Loucy (cell line): Measurements from ENCODE around the gene DEXI.

Experiments
- CTCF ChIP-seq: fragments of 200-600 bp; sonication (generic); conservative IDR thresholded peaks from 2 replicates; pipeline ENCODE4 v1.5.1; 2014; ENCODE audit warnings: mild to moderate bottlenecking, antibody characterized with exemption, low read length
- EZH2phosphoT487 ChIP-seq: fragments of 200-600 bp; IDR thresholded peaks from 2 replicates; pipeline ENCODE4 v1.6.1; 2018; ENCODE audit warnings: antibody characterized with exemption, mild to moderate bottlenecking, moderate library complexity, borderline replicate concordance

- TF ChIP-seq CTCF = no peak
- TF ChIP-seq EZH2phosphoT487 = no peak
Observed at GRCh38 chr16:10938321-10938720, 3.9 kb downstream of the DEXI start.
